CD4-positive, alpha-beta T cell treated with Interleukin-21 for 1 hour (primary cell): ENCODE results near the gene PRF1.
"Not testable (repeated sequence)": the region's sequence is repeated elsewhere in the genome, so short reads cannot be mapped to it uniquely, and the experiment has no call there.

Experiments
- DNase-seq: peaks from one replicate; pipeline ENCODE4 v3.0.0-alpha.2; 2020

Gene PRF1

GRCh38 chr10:70592746-70593512 is 9.6 kb downstream of the PRF1 start:
- DNase-seq: no peak

- no peak for DNase-seq
These were observed 10.3 kb downstream of the PRF1 start for GRCh38 chr10:70592186-70592735.

GRCh38 chr10:70590655-70591416 is 11.7 kb downstream of the PRF1 start:
- no peak for DNase-seq

- no peak for DNase-seq
These were observed 12.5 kb downstream of the PRF1 start for GRCh38 chr10:70589762-70590654.

- no peak for DNase-seq
These were observed 13.5 kb downstream of the PRF1 start for GRCh38 chr10:70588859-70589570.

- no peak for DNase-seq
These were observed 14.3 kb downstream of the PRF1 start for GRCh38 chr10:70588255-70588654.

GRCh38 chr10:70587045-70587658 is 15.4 kb downstream of the PRF1 start:
- DNase-seq: no peak

GRCh38 chr10:70586348-70586930 is 16.1 kb downstream of the PRF1 start:
- no peak for DNase-seq

- no peak for DNase-seq
These were observed 16.9 kb downstream of the PRF1 start for GRCh38 chr10:70585578-70586169.

GRCh38 chr10:70584909-70585544 is 17.5 kb downstream of the PRF1 start:
- no peak for DNase-seq

- no peak for DNase-seq
These were observed 18.2 kb downstream of the PRF1 start for GRCh38 chr10:70584366-70584765.

- no peak for DNase-seq
These were observed 18.9 kb downstream of the PRF1 start for GRCh38 chr10:70583669-70584037.

GRCh38 chr10:70582793-70583668 is 19.5 kb downstream of the PRF1 start:
- no peak for DNase-seq

- not testable (repeated sequence) for DNase-seq
These were observed 21.4 kb downstream of the PRF1 start for GRCh38 chr10:70581176-70581575.

GRCh38 chr10:70579234-70580002 is 23.1 kb downstream of the PRF1 start:
- peak; percentile 49 for DNase-seq

GRCh38 chr10:70578371-70578947 is 24.1 kb downstream of the PRF1 start:
- DNase-seq: peak; percentile 62

GRCh38 chr10:70576803-70577517 is 25.6 kb downstream of the PRF1 start:
- DNase-seq: no peak
